NCI-H2171 (cell line): ENCODE measurements around the gene CLTB.
"Not testable (repeated sequence)": the region's sequence is repeated elsewhere in the genome, so short reads cannot be mapped to it uniquely, and the experiment has no call there.

Source experiments
- DNase-seq: peaks from one replicate; lab custom pipeline; 2025; lab: John Stamatoyannopoulos, UW

Gene CLTB

DNA sequence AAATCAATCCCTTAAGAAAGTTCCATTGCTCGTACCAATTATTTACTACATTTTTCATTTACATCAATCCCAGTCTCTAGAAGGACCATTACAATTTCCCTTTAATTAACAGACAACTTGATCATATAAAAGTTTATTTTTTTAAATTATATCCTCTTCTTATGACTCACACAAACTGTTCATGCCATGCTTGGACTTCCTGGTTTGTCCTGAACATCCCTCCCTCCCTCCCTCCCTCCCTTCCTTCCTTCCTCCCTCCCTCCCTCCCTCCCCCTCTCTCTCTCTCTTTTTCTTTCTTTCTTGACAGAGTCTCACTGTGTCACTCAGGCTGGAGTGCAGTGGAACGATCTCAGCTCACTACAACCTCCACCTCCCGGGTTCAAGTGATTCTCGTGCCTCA lies 11.6 kb upstream of the CLTB start:
- DNase-seq, result no peak

DNA sequence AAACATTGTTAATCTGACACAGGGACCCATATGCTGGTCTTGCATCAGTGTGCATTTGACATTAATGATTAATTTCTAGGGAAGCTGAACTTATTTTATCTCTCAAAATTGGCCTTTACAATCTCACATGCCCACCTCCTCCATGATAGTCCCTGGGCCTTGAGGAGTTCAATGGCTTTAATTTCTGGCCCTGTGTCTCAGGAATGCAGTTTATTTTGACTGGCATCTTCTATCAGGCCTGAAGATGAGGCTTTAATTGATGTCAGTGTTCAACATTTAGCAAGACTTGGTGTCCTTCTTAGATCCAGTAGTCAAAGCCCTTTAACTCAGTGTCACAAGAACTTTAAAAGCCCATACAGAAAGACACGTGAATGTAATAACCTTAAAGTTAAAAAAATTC lies 10.5 kb upstream of the CLTB start:
- no peak for DNase-seq

DNA sequence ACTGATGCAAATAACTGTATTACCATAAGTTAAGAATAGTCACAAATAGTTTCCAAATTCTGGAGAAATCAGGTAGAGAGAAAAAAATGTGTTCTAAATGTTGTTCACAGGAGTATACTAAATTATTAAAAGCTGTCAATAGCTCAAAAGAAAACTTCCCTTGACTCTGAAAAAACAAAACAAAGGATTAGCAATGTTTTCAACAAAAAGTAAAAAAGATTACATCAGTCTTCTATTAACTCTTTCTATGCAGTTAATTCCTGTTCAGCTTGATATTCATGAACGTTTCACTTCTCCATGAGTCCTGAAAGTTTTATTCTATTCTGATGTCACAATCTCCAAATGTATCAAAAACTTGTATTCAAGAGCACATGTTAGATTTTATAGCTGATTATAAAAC lies 9.5 kb upstream of the CLTB start:
- no peak for DNase-seq

DNA sequence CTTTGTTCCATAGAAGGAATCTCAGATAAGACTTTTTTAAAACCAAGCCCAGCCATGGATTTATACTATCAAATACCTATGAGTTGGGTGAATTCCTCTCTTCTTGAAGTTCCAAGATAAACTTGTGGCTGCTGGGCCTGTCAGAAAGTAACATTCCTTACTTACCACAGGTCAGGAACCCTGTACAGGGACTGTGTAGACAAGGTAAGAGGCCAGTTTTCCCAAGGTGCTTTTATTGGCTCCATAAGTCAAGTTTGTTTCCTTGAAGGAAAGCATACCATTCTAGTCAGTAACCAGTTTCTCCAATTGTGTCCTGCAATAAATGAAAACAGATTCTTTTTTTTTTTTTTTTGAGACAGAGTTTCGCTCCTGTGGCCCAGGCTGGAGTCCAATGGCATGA lies 8.8 kb upstream of the CLTB start:
- DNase-seq, result no peak

DNA sequence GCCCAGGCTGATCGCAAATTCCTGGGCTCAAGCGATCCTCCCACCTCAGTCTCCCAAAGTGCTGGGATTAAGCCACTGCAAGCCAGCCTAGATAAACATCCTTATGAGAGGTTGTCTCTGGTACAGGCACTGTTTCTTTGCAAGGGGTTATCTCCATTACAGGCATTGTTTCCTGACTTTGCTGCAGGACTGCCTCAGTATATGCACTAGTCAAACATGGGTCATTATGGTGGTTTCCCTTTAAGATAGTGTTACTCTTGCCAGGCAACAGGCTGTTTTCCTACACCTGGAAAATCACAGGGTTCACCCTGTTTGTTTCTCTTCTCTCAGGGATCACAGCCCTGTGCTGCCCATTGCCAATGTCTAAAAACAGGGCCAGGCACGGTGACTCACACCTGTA lies 7.8 kb upstream of the CLTB start:
- DNase-seq, result no peak

DNA sequence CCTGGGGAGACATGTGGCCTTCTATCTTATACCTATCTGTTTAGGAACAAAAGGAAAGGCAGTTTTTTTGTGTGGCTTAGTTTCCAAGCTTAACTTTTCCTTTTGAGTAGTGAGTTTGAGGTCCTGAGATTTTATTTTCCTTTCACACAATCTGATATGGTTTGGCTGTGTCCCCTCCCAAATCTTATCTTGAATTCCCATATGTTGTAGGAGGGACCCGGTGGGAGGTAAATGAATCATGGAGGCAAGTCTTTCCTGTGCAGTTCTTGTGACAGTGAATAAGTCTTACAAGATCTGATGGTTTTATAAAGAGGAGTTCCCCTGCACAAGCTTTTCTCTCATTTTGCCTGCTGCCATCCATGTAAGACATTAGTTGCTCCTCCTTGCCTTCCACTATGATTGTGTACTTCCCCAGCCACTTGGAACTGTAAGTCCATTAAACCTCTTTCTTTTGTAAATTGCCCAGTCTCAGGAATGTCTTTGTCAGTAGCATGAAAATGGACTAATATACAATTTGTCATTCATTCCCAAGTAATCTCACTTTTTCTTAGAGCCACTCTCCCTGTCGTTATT lies 4.7 kb upstream of the CLTB start:
- DNase-seq, result no peak

DNA sequence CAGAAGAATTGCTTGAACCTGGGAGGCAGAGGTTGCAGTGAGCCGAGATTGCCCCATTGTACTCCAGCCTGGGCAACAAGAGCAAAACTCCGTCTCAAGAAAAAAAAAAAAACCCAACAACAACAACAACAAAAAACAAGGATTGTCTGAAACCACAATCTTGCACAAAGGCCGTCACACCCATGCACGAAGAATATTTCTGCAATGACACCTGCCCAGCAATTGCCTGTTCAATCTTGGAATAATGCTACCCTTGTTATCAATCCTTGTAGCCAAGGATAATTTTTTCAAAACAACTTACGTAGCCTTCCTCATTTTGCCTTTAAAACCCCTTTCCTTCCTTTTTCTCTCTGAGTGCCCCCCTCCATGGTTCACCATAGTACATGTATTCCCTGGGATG lies 3.7 kb upstream of the CLTB start:
- no peak for DNase-seq

DNA sequence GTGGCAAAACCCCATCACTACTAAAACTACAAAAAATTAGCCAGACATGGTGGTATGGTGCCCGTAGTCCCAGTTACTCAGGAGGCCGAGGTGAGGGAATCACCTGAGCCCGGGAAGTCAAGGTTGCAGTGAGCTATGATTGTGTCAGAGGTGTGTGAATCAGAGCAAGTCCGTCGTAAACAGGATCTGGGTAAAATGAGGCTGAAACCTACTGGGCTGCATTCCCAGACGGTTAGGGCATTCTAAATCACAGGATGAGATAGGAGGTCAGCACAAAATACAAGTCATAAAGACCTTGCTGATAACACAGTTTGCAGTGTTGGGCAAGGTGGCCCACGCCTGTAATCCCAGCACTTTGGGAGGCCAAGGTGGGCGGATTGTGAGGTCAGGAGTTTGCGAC lies 1.9 kb upstream of the CLTB start:
- DNase-seq, result no peak

DNA sequence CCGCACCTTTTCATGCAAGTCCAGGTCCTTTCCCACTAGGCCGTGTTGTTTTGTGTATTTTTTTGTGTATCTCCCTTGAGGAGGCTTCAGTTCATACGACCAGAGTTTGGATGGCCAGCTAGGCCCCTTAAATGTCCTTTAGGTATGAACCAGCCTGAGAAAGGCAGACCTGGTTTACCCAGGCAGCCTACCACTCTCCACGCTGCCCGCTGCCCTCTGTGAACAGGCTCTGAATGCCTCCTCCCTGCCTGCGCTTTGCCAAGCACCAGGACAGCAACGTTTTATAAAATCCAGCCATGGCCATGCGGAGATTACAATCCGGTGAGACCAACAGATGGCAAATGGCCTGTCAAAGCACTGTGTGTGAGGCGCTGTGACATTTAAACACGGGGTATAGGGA lies 626 bp upstream of the CLTB start:
- DNase-seq, result no peak

DNA sequence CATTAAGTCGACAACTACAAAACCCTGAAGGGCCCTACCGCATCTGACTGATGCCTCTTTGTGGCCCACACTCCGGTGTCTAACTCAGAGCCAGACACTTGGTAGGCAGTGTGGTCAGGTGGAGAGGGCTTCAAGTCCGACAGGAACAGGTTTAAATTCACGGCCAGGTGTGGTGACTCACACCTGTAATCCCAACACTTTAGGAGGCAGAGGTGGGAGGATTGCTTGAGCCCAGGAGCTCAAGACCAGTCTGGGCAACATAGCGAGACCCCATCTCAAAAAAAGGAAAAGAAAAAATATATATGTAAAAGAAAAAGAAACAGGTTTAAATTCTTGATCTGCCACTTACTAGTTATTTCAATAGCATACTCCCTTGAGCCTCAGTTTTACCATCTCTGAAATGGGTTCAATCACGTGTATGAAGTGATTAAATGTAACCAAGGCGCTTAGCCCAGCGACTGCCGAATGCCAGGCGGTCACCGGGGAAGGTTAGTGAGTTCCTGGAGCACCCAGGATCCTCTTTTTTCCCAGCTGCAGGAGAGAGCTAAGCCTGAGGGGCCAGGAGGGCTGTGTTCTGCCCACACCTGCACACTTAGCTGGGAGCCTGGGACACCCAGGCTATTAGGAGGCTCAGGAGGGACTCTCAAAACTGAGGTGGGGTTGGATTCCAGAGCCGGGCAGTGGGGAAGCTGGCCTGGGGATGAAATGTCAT lies 943 bp downstream of the CLTB start:
- no peak for DNase-seq

DNA sequence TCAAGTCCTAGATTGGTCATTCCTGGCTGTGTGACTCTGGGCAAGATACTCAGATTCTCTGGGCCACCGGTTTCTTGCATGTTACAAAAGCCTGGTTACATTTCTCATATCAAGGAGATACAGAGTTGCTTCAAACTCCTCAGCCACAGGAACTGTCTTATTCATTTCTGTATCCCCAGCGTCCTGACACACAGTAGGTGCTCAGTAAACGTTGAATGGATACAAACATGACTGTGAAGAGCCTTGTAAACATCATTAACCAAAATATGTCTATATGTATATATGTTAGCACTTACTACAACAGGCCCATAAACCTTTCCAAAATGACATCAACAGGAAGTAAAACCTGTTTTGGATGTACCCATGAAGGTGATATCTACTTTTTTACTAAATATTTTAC lies 1.6 kb downstream of the CLTB start:
- no peak for DNase-seq

DNA sequence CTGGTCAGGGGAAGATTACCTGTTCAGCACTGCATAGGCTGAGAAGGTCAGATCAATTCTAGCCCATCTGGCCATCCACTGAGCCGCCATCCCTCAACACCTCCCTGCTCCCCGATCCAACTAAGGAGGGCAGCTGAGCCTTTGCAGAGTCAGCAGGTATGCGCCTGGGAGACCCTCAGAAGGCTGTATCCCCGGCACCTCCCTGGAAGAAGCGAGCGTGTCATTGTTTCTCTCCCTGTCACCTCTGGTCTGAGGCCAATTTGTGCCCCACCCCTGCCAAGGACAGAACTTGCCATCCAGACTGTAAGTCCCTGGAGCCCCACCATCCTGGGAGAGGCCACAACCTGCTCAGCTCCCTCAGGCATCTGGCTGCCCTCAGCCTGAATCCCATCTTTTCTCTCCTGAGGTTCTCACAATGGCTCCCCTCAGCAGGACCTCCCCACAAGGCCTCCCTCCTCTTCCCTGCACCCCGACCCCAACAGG lies 2.6 kb downstream of the CLTB start:
- DNase-seq, result no peak

DNA sequence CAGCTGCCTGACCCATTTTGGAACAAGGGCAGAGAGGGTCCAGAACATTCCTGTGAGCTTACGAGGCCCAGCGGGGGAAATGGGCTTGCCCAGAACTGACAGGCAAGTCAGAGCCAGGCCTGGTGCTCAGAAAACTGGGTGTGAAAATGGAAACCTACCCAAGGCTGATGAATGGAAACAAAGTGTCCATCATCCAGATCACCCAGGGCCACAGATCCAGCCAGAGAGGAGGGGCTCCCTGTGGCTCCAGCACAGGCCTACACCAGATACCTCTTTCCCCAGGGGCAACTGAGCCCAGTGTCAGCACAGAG lies 3.1 kb downstream of the CLTB start:
- DNase-seq, result no peak

DNA sequence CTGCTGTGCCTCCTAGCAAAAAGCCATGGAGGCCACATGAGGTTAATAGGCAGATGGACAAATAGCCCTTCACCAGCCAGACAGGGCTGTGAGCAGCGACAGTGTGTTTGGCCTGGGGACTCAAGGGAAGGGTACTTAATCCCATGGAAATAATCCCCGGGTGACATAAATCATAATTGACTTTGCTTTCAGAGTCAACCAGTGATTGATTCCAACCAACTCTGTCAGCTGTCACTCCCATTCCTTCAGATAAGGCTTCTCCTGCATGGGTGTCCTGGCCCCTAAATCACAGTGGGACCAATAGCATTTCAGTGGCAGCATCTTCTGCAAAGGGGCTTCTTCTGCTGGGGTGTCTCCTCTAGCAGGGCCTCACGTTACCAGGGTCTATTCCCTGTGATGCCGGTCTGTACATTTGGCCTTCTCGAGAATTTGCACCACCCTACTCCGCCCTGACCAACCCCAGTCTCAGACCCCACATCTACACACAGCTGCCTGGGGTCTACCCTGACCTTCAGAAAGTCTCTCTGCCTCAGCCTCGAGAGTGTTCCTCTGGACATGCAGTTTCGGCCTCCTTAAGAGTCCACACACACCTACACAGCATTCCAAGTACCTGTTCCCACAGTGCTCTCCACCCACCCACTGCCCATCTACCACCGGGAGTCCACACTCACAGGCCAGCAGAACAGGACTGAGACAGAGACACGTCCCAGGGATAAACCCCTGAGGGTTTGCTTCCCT lies 3.7 kb downstream of the CLTB start:
- DNase-seq, result no peak

DNA sequence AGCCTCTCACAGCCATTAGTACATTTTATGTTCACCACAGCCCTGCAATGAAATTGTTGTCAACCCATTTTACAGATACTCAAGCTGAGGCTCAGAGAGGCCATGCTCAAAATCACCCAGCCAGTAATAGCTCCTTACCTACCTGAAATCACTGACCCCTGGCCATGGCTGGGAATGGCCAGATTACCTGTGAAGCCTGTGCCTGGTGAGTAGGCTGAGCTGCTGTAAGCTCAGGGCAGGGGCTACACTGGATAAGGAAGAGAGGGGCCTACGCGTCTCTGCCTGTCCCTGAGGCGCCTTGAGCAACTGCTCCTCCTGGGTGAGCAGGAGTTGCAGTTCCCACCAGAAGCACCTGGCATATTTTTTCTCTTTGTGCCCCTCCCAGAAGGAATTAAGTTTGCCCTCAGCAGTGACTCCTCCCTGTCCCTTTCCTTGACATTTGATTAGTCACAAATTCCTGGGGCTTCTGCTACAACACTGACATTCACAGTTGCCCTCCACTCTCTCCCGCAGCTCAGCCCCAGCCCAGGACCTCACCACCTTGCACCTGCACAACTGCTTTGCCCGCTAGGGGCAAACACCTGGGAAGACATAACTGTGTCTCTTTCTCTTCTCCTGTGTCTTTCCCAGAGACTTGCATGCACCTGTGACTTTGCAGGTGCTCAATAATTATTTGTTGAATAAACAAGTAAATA lies 5.7 kb downstream of the CLTB start:
- DNase-seq, result no peak

DNA sequence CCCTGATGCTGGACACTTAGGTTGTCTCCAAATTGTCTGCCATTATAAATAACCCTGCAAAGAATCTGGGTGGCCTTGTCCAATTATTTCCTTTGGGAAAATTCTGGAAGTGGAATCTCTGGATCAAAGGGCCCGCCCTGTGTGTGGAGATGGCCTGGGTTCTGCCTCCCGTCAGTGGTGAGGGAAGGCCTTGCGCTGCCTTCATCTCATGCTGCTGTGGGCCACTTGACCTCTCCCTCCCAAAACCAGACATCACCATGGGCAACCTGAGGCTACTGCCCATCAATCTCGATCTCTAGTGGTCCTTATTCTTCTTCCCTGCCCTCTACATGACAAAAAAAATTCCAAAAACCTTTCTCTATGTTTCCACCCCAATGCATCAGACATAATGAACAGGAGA lies 6.6 kb downstream of the CLTB start:
- no peak for DNase-seq

DNA sequence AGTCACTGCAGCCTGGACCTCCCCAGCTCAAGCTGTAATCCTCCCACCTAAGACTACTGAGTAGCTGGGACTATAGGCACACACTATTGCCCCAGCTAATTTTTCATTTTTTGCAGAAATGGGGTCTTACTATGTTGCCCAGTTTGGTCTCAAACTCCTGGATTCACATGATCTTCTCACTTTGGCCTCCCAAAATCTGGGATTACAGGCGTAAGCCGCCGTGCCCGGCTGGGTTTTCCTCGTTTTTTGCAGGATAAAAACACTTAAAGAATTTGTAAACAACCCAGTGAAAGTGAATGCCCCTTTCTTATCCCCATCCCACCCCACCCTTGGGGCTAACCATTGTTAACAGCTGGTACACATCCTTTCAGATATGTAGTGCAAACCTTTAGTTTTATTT lies 7.7 kb downstream of the CLTB start:
- no peak for DNase-seq

DNA sequence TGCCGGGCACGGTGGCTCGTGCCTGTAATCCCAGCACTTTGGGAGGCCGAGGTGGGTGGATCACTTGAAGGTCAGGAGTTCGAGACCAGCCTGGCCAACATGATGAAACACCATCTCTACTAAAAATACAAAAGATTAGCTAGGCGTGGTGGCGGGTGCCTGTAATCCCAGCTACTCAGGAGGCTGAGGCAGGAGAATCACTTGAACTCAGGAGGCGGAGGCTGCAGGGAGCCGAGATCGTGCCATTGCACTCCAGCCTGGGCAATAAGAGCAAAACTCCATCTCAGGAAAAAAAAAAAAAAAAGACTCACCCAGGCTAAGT lies 8.1 kb downstream of the CLTB start:
- DNase-seq, result not testable (repeated sequence)

DNA sequence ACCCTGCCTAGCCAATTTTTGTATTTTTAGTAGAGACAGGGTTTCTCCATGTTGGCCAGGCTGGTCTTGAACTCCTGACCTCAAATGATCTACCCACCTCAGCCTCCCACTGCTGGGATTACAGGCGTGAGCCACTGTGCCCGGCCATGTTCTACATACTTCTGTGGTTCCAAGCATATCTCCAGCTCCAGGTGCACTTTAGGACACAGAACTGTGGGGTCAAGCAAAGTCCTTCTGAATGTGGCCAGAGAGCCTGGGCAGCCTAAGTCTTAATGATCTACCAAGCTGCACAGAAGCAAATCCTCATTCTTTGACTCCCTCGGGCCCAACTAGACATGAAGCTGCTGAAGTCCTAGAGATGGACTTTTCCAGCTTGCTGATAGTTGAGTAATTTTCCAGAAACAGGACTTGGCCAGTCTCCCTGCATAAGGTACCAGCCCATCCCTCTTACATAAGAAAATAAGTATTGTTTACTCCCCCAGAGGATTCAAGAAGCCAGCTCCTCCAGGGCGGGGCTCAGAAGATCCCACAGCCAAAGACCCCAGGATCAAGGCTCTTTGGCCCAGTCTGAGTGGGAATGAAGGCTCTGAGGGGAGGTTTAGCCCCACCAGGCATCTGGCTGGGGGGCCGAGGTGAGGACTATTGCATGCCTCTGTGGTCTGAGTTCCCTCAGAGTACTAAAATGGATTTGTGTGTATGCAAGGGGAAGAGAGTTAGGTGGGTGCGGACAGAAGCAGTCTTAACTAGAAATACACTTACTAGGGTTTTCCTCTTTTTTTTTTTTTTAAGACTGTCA lies 8.7 kb downstream of the CLTB start:
- no peak for DNase-seq

DNA sequence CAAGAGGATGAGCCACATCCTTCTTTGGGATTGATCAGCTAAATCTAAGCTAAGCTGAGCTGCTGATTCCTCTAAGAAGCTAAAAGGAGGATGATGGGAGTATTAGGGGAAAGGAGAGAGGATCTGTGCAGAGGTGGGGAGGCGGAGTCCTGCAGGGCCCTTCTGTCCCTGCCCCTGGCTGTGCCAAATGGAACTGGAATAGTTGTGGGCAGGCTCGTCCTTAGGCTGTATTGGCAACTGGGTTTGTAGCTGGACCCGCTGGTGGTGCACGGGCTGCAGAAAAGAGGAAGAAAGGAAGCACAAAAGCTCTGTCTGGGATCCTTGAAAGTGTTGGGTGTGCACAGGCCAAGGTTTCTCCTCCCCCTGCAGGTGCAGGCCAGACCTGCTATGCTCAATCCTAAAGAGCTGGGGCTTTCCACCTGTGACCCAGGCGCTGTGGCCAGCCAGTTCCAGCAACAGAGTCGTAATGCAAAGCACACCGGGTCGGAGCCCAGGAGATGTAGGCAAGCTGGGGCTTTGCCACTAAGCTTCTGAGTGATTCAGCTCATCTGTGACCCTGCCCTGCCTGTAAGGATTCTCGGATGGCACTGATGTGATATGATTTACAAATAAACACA lies 9.8 kb downstream of the CLTB start:
- DNase-seq, result no peak

DNA sequence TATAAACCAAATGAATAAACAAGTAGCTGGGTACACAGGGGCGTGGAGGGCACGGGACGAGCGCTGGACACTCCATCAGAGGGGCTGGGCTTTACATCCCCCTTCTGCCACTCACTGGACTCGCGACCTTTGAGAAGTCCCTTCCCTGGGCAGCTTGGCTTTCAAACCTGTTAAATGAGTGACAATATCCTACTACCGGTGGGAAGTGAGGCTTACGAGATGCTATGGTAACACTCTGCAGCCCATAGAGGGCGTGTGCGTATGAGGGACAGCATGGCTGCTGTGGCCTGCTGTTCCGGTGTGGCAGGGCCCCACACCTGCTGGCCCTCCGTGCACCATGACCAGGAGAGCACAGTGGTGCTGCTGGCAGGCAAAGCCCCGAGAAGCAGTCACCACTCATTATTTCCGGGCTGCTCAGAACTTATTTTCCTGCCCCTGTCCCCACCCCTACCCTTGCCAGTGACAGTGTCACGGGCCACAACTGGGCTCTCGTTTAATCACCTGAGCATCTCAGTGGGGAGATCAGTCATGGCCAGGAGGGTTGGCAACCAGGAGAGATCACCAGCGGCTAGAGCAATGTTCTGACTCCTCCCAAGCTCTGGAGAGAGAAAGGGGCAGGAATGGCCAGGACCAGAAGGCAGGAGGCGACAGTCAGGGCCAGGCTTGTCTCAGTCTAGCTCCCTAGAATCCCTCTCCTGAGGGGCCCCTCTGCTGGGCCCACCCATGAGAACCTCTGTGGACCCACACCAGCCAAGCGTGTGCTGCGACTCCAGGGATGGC lies 10.5 kb downstream of the CLTB start:
- DNase-seq, result no peak
